HEK293 (cell line): ENCODE data around the gene SLC25A25.

ENCODE experiments used
- KLF10 ChIP-seq: fragments of 450-650 bp; IDR thresholded peaks from 2 replicates; pipeline ENCODE4 v1.5.1; 2018; ENCODE audit warnings: missing biosample characterization, mild to moderate bottlenecking, missing genetic modification characterization
- OSR2 ChIP-seq: fragments of 450-650 bp; formaldehyde crosslinking; IDR thresholded peaks from 2 replicates; pipeline ENCODE4 v1.5.1; 2016; ENCODE audit warnings: missing biosample characterization, missing genetic modification characterization
- PRDM2 ChIP-seq: fragments of 450-650 bp; formaldehyde crosslinking; IDR thresholded peaks from 2 replicates; pipeline ENCODE4 v1.5.1; 2016; ENCODE audit warnings: missing biosample characterization, missing genetic modification characterization, borderline replicate concordance
- SP3 ChIP-seq: fragments of 450-650 bp; formaldehyde crosslinking; IDR thresholded peaks from 2 replicates; pipeline ENCODE4 v1.5.1; 2016; ENCODE audit warnings: missing biosample characterization, missing genetic modification characterization
- TRIM28 ChIP-seq: IDR thresholded peaks from 2 replicates; pipeline ENCODE4 v1.6.1; 2011; ENCODE audit warnings: low read length, control low read depth, borderline replicate concordance
- ZBTB1 ChIP-seq: fragments of 450-650 bp; formaldehyde crosslinking; IDR thresholded peaks from 2 replicates; pipeline ENCODE4 v1.5.1; 2016; ENCODE audit warnings: missing biosample characterization, missing genetic modification characterization
- ZBTB44 ChIP-seq: fragments of 450-650 bp; IDR thresholded peaks from 2 replicates; pipeline ENCODE4 v1.5.1; 2018; ENCODE audit warnings: missing biosample characterization, mild to moderate bottlenecking, missing genetic modification characterization
- ZFP37 ChIP-seq: fragments of 450-650 bp; formaldehyde crosslinking; IDR thresholded peaks from 2 replicates; pipeline ENCODE4 v1.5.1; 2016; ENCODE audit warnings: missing biosample characterization, missing genetic modification characterization
- ZNF132 ChIP-seq: fragments of 450-650 bp; formaldehyde crosslinking; IDR thresholded peaks from 2 replicates; pipeline ENCODE4 v1.5.1; 2017; ENCODE audit warnings: missing biosample characterization, missing genetic modification characterization, borderline replicate concordance
- ZNF274 ChIP-seq, 2 experiments: fragments of 200-500 bp in 1 of 2; fragments of 450-650 bp in 1 of 2; sonication (Bioruptor generic) in 1 of 2; formaldehyde crosslinking in 1 of 2; IDR thresholded peaks; 2 replicates each; pipeline versions ENCODE4 v1.5.1 to v1.6.1; 2014 to 2016; ENCODE audit warnings: borderline replicate concordance in 1 of 2, inconsistent platforms in 1 of 2, low read length in 1 of 2, missing biosample characterization in 1 of 2, missing genetic modification characterization in 1 of 2
- ZNF324 ChIP-seq: fragments of 450-650 bp; formaldehyde crosslinking; IDR thresholded peaks from 2 replicates; pipeline ENCODE4 v1.5.1; 2016; ENCODE audit warnings: missing biosample characterization, missing genetic modification characterization
- ZNF518A ChIP-seq: fragments of 450-650 bp; formaldehyde crosslinking; conservative IDR thresholded peaks from 2 replicates; pipeline ENCODE4 v1.5.1; 2016; ENCODE audit warnings: low read depth, missing biosample characterization, missing genetic modification characterization
- ZNF600 ChIP-seq: fragments of 450-650 bp; formaldehyde crosslinking; IDR thresholded peaks from 2 replicates; pipeline ENCODE4 v1.5.1; 2016; ENCODE audit warnings: missing biosample characterization, missing genetic modification characterization
- ZNF629 ChIP-seq: fragments of 450-650 bp; formaldehyde crosslinking; IDR thresholded peaks from 2 replicates; pipeline ENCODE4 v1.5.1; 2017; ENCODE audit warnings: missing biosample characterization, missing genetic modification characterization
- ZNF660 ChIP-seq: fragments of 450-650 bp; IDR thresholded peaks from 2 replicates; pipeline ENCODE4 v1.5.1; 2018; ENCODE audit warnings: missing biosample characterization, mild to moderate bottlenecking, missing genetic modification characterization
- ZNF677 ChIP-seq: fragments of 450-650 bp; IDR thresholded peaks from 2 replicates; pipeline ENCODE4 v1.5.0; 2018; ENCODE audit warnings: missing biosample characterization, mild to moderate bottlenecking, missing genetic modification characterization, moderate library complexity
- ZNF701 ChIP-seq: fragments of 450-650 bp; formaldehyde crosslinking; IDR thresholded peaks from 2 replicates; pipeline ENCODE4 v1.5.1; 2016; ENCODE audit warnings: missing biosample characterization, missing genetic modification characterization
- TF ChIP-seq, protein P1 (sequence below): fragments of 450-650 bp; formaldehyde crosslinking; IDR thresholded peaks from 2 replicates; pipeline ENCODE4 v1.5.1; 2017; ENCODE audit warnings: missing biosample characterization, missing genetic modification characterization
- TF ChIP-seq, protein P2 (sequence below): fragments of 450-650 bp; formaldehyde crosslinking; IDR thresholded peaks from 2 replicates; pipeline ENCODE4 v1.5.1; 2017; ENCODE audit warnings: missing biosample characterization, missing genetic modification characterization
- TF ChIP-seq, protein P3 (sequence below): fragments of 450-650 bp; formaldehyde crosslinking; IDR thresholded peaks from 2 replicates; pipeline ENCODE4 v1.5.1; 2016; ENCODE audit warnings: missing biosample characterization, missing genetic modification characterization, low read depth

The SLC25A25 gene

GRCh38 chr9:128072144-128073021, 4.4 kb downstream of the SLC25A25 start (continued):
- peak; percentile 46; the same call in 1 of the 2 replicates for TF ChIP-seq ZNF677
- TF ChIP-seq ZNF660 (tag by site-specific recombination) = 0 out of 2 replicates have a peak, but pooled peaks have one; percentile 31
- peak; percentile 27; the same call in 1 of the 2 replicates for TF ChIP-seq ZBTB44 (tag by site-specific recombination)
- TF ChIP-seq, protein P1, sequence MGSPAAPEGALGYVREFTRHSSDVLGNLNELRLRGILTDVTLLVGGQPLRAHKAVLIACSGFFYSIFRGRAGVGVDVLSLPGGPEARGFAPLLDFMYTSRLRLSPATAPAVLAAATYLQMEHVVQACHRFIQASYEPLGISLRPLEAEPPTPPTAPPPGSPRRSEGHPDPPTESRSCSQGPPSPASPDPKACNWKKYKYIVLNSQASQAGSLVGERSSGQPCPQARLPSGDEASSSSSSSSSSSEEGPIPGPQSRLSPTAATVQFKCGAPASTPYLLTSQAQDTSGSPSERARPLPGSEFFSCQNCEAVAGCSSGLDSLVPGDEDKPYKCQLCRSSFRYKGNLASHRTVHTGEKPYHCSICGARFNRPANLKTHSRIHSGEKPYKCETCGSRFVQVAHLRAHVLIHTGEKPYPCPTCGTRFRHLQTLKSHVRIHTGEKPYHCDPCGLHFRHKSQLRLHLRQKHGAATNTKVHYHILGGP (tag by site-specific recombination) = no peak
- peak; percentile 46; the same call in 1 of the 2 replicates for TF ChIP-seq KLF10 (tag by site-specific recombination)
- TF ChIP-seq ZNF132 = no peak
- no peak for TF ChIP-seq SP3 (tag by site-specific recombination)
- no peak for TF ChIP-seq PRDM2
- no peak for TF ChIP-seq ZFP37
- TF ChIP-seq ZBTB1 (tag by site-specific recombination) = no peak
- no peak for TF ChIP-seq ZNF701 (tag by site-specific recombination)
- peak; percentile 33; the same call in 1 of the 2 replicates for TF ChIP-seq ZNF629 (tag by site-specific recombination)
- TF ChIP-seq ZNF324 (tag by site-specific recombination) = no peak
- TF ChIP-seq, protein P2, sequence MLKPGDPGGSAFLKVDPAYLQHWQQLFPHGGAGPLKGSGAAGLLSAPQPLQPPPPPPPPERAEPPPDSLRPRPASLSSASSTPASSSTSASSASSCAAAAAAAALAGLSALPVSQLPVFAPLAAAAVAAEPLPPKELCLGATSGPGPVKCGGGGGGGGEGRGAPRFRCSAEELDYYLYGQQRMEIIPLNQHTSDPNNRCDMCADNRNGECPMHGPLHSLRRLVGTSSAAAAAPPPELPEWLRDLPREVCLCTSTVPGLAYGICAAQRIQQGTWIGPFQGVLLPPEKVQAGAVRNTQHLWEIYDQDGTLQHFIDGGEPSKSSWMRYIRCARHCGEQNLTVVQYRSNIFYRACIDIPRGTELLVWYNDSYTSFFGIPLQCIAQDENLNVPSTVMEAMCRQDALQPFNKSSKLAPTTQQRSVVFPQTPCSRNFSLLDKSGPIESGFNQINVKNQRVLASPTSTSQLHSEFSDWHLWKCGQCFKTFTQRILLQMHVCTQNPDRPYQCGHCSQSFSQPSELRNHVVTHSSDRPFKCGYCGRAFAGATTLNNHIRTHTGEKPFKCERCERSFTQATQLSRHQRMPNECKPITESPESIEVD (tag by site-specific recombination) = peak; percentile 62
- TF ChIP-seq ZNF274 (IDR thresholded peaks at IDR 0.05; ENCODE audit: low read length) = no peak
- no peak for TF ChIP-seq ZNF274 (tag by site-specific recombination; IDR thresholded peaks at IDR 0.05; ENCODE audit: borderline replicate concordance)
- TF ChIP-seq ZNF518A (tag by site-specific recombination) = no peak
- TF ChIP-seq ZNF600 (tag by site-specific recombination) = no peak
- no peak for TF ChIP-seq TRIM28
- TF ChIP-seq, protein P3, sequence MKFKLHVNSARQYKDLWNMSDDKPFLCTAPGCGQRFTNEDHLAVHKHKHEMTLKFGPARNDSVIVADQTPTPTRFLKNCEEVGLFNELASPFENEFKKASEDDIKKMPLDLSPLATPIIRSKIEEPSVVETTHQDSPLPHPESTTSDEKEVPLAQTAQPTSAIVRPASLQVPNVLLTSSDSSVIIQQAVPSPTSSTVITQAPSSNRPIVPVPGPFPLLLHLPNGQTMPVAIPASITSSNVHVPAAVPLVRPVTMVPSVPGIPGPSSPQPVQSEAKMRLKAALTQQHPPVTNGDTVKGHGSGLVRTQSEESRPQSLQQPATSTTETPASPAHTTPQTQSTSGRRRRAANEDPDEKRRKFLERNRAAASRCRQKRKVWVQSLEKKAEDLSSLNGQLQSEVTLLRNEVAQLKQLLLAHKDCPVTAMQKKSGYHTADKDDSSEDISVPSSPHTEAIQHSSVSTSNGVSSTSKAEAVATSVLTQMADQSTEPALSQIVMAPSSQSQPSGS (tag by site-specific recombination) = peak; percentile 45; the same call in 1 of the 2 replicates
- 0 out of 2 replicates have a peak, but pooled peaks have one; percentile 11 for TF ChIP-seq OSR2 (tag by site-specific recombination)
